ENCODE data around the gene SLC15A2. TPM values are rescaled to one million over a fixed set of nuclear protein-coding genes. Genes with fewer than 3 reads are reported as not detected.

The SLC15A2 gene
- total and polyA plus RNA-seq, 9 of the 15 experiments (the other 6 are each of a cell fraction or from before 2014, with no cell fraction given), result 0.05 to 0.53 (median 0.25) TPM; not detected in 1

- no peak overlapping the region for H2AFZ ChIP-seq (ENCODE audit: low read depth, low read length)
- intact Hi-C loops (cut with micrococcal nuclease) (no loop called here), in situ Hi-C loops (cut with MboI) (no loop called here)
- H3K4me1 ChIP-seq (replicated peaks in 1 of 2; ENCODE audit: control insufficient read depth in 2 of 2, insufficient read depth in 2 of 2, low read length in 2 of 2), result no peaks in the 10 kb centered on the region
- no peaks in the 10 kb centered on the region for H4K20me1 ChIP-seq (replicated peaks; ENCODE audit: control insufficient read depth, insufficient read depth, low read length)
- CTCF ChIA-PET (ENCODE audit: low intra/inter-chr PET ratio), result no interaction called here
- H3K36me3 ChIP-seq (ENCODE audit: control insufficient read depth, insufficient read depth, low read length), result no peaks in the 10 kb centered on the region
- no peaks in the 10 kb centered on the region for H3K79me2 ChIP-seq (ENCODE audit: control insufficient read depth, insufficient read depth, low read length)
- H3K27me3 ChIP-seq (ENCODE audit: control insufficient read depth in 2 of 2, insufficient read depth in 2 of 2, low read length in 2 of 2), result no peaks in the 10 kb centered on the region
- DNase-seq (ENCODE audit: extremely low read depth in 1 of 4, low spot score in 3 of 4), result no peak
- no peak overlapping the region for H3K4me3 ChIP-seq
- TF ChIP-seq NCOA1 (IDR thresholded peaks at IDR 0.05; ENCODE audit: low read depth), result no peak
- TF ChIP-seq XRCC5 (IDR thresholded peaks at IDR 0.05; ENCODE audit: low read depth, low read length), result no peak
- TF ChIP-seq RBM14 (IDR thresholded peaks at IDR 0.05; ENCODE audit: borderline replicate concordance, insufficient read depth, low read depth, low read length), result no peak
- no peak for TF ChIP-seq LCOR (CRISPR knock-in tag; IDR thresholded peaks at IDR 0.05)
- TF ChIP-seq ARNT (IDR thresholded peaks at IDR 0.05), result no peak
- no peak for TF ChIP-seq PCBP2 (IDR thresholded peaks at IDR 0.05; ENCODE audit: low read depth, low read length, poor library complexity, severe bottlenecking)
- no peak for TF ChIP-seq ARID2 (IDR thresholded peaks at IDR 0.05)
- no peak for TF ChIP-seq GABPB1 (CRISPR knock-in tag; IDR thresholded peaks at IDR 0.05)
- no peak for TF ChIP-seq THAP7 (CRISPR knock-in tag; IDR thresholded peaks at IDR 0.05)
- no peak for TF ChIP-seq ZNF197 (CRISPR knock-in tag; IDR thresholded peaks at IDR 0.05; ENCODE audit: low read depth)
- no peak for TF ChIP-seq ZNF778 (CRISPR knock-in tag; IDR thresholded peaks at IDR 0.05)
- POLR2A ChIA-PET, result no interaction called here
- no peak overlapping the region for H3K9ac ChIP-seq (ENCODE audit: insufficient read depth in 1 of 2, low read depth in 2 of 2, low read length in 2 of 2)
- BruUV-seq (replicated peaks), result no TSS peak
- no peak for ATAC-seq
- H3K4me2 ChIP-seq (ENCODE audit: insufficient read depth, low read length), result no peak overlapping the region
- H3K9me3 ChIP-seq (replicated peaks; ENCODE audit: control insufficient read depth, insufficient read depth, low read depth, low read length), result no peaks in the 10 kb centered on the region
- no peak for FAIRE-seq
- no peaks in the 10 kb centered on the region for H3K9me1 ChIP-seq (ENCODE audit: control insufficient read depth, insufficient read depth, low read length)
- H3K27ac ChIP-seq (ENCODE audit: extremely low read depth, low read depth, low read length), result no peak overlapping the region
Measured at GRCh38 chr3:121896823-121897222, 2.6 kb downstream of the SLC15A2 start.

Data from K562 (cell line).